Measurements from ENCODE around the gene ELMO1.
A peak's percentile ranks its signal among the peaks of the same experiment; 100 is the strongest.

The ELMO1 gene

GRCh38 chr7:37304921-37305320 is 143.7 kb downstream of the ELMO1 start:
- Histone ChIP-seq H3K9me3 (ENCODE audit: control insufficient read depth in 2 of 2, low read length in 2 of 2) (no peaks in the 10 kb centered on the region), H3K9ac (ENCODE audit: low read depth in 1 of 2, low read length in 2 of 2) (no peak overlapping the region), H3K27me3 (ENCODE audit: control insufficient read depth in 2 of 2, insufficient read depth in 2 of 2, low read length in 2 of 2) (no peaks in the 10 kb centered on the region), H3K4me1 (ENCODE audit: control insufficient read depth in 2 of 2, insufficient read depth in 2 of 2, low read length in 2 of 2) (peaks cover 0 to under 1% of the 10 kb centered on the region in 2 donors), H3K36me3 (ENCODE audit: control insufficient read depth in 2 of 2, insufficient read depth in 2 of 2, low read length in 2 of 2) (peaks cover 0 to 3% of the 10 kb centered on the region in 2 donors), H3K27ac (ENCODE audit: low read depth in 2 of 2, low read length in 2 of 2) (no peak overlapping the region), H3K4me3 (ENCODE audit: low read length in 2 of 2) (no peak overlapping the region)

- H3K27ac ChIP-seq (ENCODE audit: low read depth in 2 of 2, low read length in 2 of 2): no peak overlapping the region
- no peak overlapping the region for H3K9ac ChIP-seq (ENCODE audit: low read depth in 1 of 2, low read length in 2 of 2)
- no peak overlapping the region for H3K4me3 ChIP-seq (ENCODE audit: low read length in 2 of 2)
- peaks cover 0 to 3% of the 10 kb centered on the region in 2 donors for H3K36me3 ChIP-seq (ENCODE audit: control insufficient read depth in 2 of 2, insufficient read depth in 2 of 2, low read length in 2 of 2)
- H3K27me3 ChIP-seq (ENCODE audit: control insufficient read depth in 2 of 2, insufficient read depth in 2 of 2, low read length in 2 of 2): no peaks in the 10 kb centered on the region
- no peaks in the 10 kb centered on the region for H3K4me1 ChIP-seq (ENCODE audit: control insufficient read depth in 2 of 2, insufficient read depth in 2 of 2, low read length in 2 of 2)
- H3K9me3 ChIP-seq (ENCODE audit: control insufficient read depth in 2 of 2, low read length in 2 of 2): no peaks in the 10 kb centered on the region
These were observed 151.1 kb downstream of the ELMO1 start for GRCh38 chr7:37297546-37297945.

- H3K4me3 ChIP-seq (ENCODE audit: low read length in 2 of 2): no peak overlapping the region
- H3K4me1 ChIP-seq (ENCODE audit: control insufficient read depth in 2 of 2, insufficient read depth in 2 of 2, low read length in 2 of 2): no peaks in the 10 kb centered on the region
- H3K27ac ChIP-seq (ENCODE audit: low read depth in 2 of 2, low read length in 2 of 2): no peak overlapping the region
- no peaks in the 10 kb centered on the region for H3K27me3 ChIP-seq (ENCODE audit: control insufficient read depth in 2 of 2, insufficient read depth in 2 of 2, low read length in 2 of 2)
- no peak overlapping the region for H3K9ac ChIP-seq (ENCODE audit: low read depth in 1 of 2, low read length in 2 of 2)
- no peaks in the 10 kb centered on the region for H3K9me3 ChIP-seq (ENCODE audit: control insufficient read depth in 2 of 2, low read length in 2 of 2)
- no peaks in the 10 kb centered on the region for H3K36me3 ChIP-seq (ENCODE audit: control insufficient read depth in 2 of 2, insufficient read depth in 2 of 2, low read length in 2 of 2)
These were observed 153.3 kb downstream of the ELMO1 start for GRCh38 chr7:37295401-37295800.

GRCh38 chr7:37290731-37291130 is 157.9 kb downstream of the ELMO1 start:
- no peaks in the 10 kb centered on the region for H3K27me3 ChIP-seq (ENCODE audit: control insufficient read depth in 2 of 2, insufficient read depth in 2 of 2, low read length in 2 of 2)
- H3K27ac ChIP-seq (ENCODE audit: low read depth in 2 of 2, low read length in 2 of 2): no peak overlapping the region
- H3K36me3 ChIP-seq (ENCODE audit: control insufficient read depth in 2 of 2, insufficient read depth in 2 of 2, low read length in 2 of 2): no peaks in the 10 kb centered on the region
- H3K9ac ChIP-seq (ENCODE audit: low read depth in 1 of 2, low read length in 2 of 2): no peak overlapping the region
- no peaks in the 10 kb centered on the region for H3K9me3 ChIP-seq (ENCODE audit: control insufficient read depth in 2 of 2, low read length in 2 of 2)
- peaks cover 5 to 8% of the 10 kb centered on the region in 2 donors for H3K4me1 ChIP-seq (ENCODE audit: control insufficient read depth in 2 of 2, insufficient read depth in 2 of 2, low read length in 2 of 2)
- H3K4me3 ChIP-seq (ENCODE audit: low read length in 2 of 2): no peak overlapping the region

GRCh38 chr7:37289781-37290180 is 158.9 kb downstream of the ELMO1 start:
- H3K9me3 ChIP-seq (ENCODE audit: control insufficient read depth in 2 of 2, low read length in 2 of 2): no peaks in the 10 kb centered on the region
- no peak overlapping the region for H3K4me3 ChIP-seq (ENCODE audit: low read length in 2 of 2)
- H3K27ac ChIP-seq (ENCODE audit: low read depth in 2 of 2, low read length in 2 of 2): no peak overlapping the region
- H3K4me1 ChIP-seq (ENCODE audit: control insufficient read depth in 2 of 2, insufficient read depth in 2 of 2, low read length in 2 of 2): peaks cover 8 to 14% of the 10 kb centered on the region in 2 donors
- H3K9ac ChIP-seq (ENCODE audit: low read depth in 1 of 2, low read length in 2 of 2): no peak overlapping the region
- H3K36me3 ChIP-seq (ENCODE audit: control insufficient read depth in 2 of 2, insufficient read depth in 2 of 2, low read length in 2 of 2): no peaks in the 10 kb centered on the region
- H3K27me3 ChIP-seq (ENCODE audit: control insufficient read depth in 2 of 2, insufficient read depth in 2 of 2, low read length in 2 of 2): no peaks in the 10 kb centered on the region

GRCh38 chr7:37289367-37289766 is 159.3 kb downstream of the ELMO1 start:
- Histone ChIP-seq H3K4me3 (ENCODE audit: low read length in 2 of 2) (no peak overlapping the region), H3K27me3 (ENCODE audit: control insufficient read depth in 2 of 2, insufficient read depth in 2 of 2, low read length in 2 of 2) (no peaks in the 10 kb centered on the region), H3K4me1 (ENCODE audit: control insufficient read depth in 2 of 2, insufficient read depth in 2 of 2, low read length in 2 of 2) (peaks cover 8 to 15% of the 10 kb centered on the region in 2 donors), H3K36me3 (ENCODE audit: control insufficient read depth in 2 of 2, insufficient read depth in 2 of 2, low read length in 2 of 2) (no peaks in the 10 kb centered on the region), H3K27ac (ENCODE audit: low read depth in 2 of 2, low read length in 2 of 2) (no peak overlapping the region), H3K9me3 (ENCODE audit: control insufficient read depth in 2 of 2, low read length in 2 of 2) (no peaks in the 10 kb centered on the region), H3K9ac (ENCODE audit: low read depth in 1 of 2, low read length in 2 of 2) (no peak overlapping the region)

- no peak overlapping the region for H3K27ac ChIP-seq (ENCODE audit: low read depth in 2 of 2, low read length in 2 of 2)
- no peaks in the 10 kb centered on the region for H3K36me3 ChIP-seq (ENCODE audit: control insufficient read depth in 2 of 2, insufficient read depth in 2 of 2, low read length in 2 of 2)
- H3K4me3 ChIP-seq (ENCODE audit: low read length in 2 of 2): no peak overlapping the region
- H3K27me3 ChIP-seq (ENCODE audit: control insufficient read depth in 2 of 2, insufficient read depth in 2 of 2, low read length in 2 of 2): no peaks in the 10 kb centered on the region
- no peak overlapping the region for H3K9ac ChIP-seq (ENCODE audit: low read depth in 1 of 2, low read length in 2 of 2)
- H3K9me3 ChIP-seq (ENCODE audit: control insufficient read depth in 2 of 2, low read length in 2 of 2): no peaks in the 10 kb centered on the region
- H3K4me1 ChIP-seq (ENCODE audit: control insufficient read depth in 2 of 2, insufficient read depth in 2 of 2, low read length in 2 of 2): peaks cover 8 to 20% of the 10 kb centered on the region in 2 donors
These were observed 161.4 kb downstream of the ELMO1 start for GRCh38 chr7:37287131-37287855.

- H3K27ac ChIP-seq (ENCODE audit: low read depth in 2 of 2, low read length in 2 of 2): peak overlapping the region in 1 of 2 donors; percentile 32
These were observed 162.2 kb downstream of the ELMO1 start for GRCh38 chr7:37286454-37286832.

GRCh38 chr7:37285706-37286453 is 162.8 kb downstream of the ELMO1 start:
- Histone ChIP-seq H3K9ac (ENCODE audit: low read depth in 1 of 2, low read length in 2 of 2) (no peak overlapping the region), H3K27ac (ENCODE audit: low read depth in 2 of 2, low read length in 2 of 2) (peak overlapping the region in 1 of 2 donors; percentile 32), H3K4me1 (ENCODE audit: control insufficient read depth in 2 of 2, insufficient read depth in 2 of 2, low read length in 2 of 2) (peaks cover 8 to 20% of the 10 kb centered on the region in 2 donors)

More at GRCh38 chr7:37286454-37286832, 162.2 kb downstream of the ELMO1 start:
- Histone ChIP-seq H3K36me3 (ENCODE audit: control insufficient read depth in 2 of 2, insufficient read depth in 2 of 2, low read length in 2 of 2) (no peaks in the 10 kb centered on the region), H3K4me3 (ENCODE audit: low read length in 2 of 2) (no peak overlapping the region), H3K4me1 (ENCODE audit: control insufficient read depth in 2 of 2, insufficient read depth in 2 of 2, low read length in 2 of 2) (peaks cover 8 to 20% of the 10 kb centered on the region in 2 donors), H3K9me3 (ENCODE audit: control insufficient read depth in 2 of 2, low read length in 2 of 2) (no peaks in the 10 kb centered on the region), H3K9ac (ENCODE audit: low read depth in 1 of 2, low read length in 2 of 2) (no peak overlapping the region), H3K27me3 (ENCODE audit: control insufficient read depth in 2 of 2, insufficient read depth in 2 of 2, low read length in 2 of 2) (no peaks in the 10 kb centered on the region)

GRCh38 chr7:37284805-37285231 is 163.8 kb downstream of the ELMO1 start:
- H3K36me3 ChIP-seq (ENCODE audit: control insufficient read depth in 2 of 2, insufficient read depth in 2 of 2, low read length in 2 of 2): no peaks in the 10 kb centered on the region
- H3K4me3 ChIP-seq (ENCODE audit: low read length in 2 of 2): no peak overlapping the region
- no peak overlapping the region for H3K9ac ChIP-seq (ENCODE audit: low read depth in 1 of 2, low read length in 2 of 2)
- H3K27me3 ChIP-seq (ENCODE audit: control insufficient read depth in 2 of 2, insufficient read depth in 2 of 2, low read length in 2 of 2): no peaks in the 10 kb centered on the region
- no peaks in the 10 kb centered on the region for H3K9me3 ChIP-seq (ENCODE audit: control insufficient read depth in 2 of 2, low read length in 2 of 2)
- no peak overlapping the region for H3K27ac ChIP-seq (ENCODE audit: low read depth in 2 of 2, low read length in 2 of 2)
- peaks cover 8 to 20% of the 10 kb centered on the region in 2 donors for H3K4me1 ChIP-seq (ENCODE audit: control insufficient read depth in 2 of 2, insufficient read depth in 2 of 2, low read length in 2 of 2)

More at GRCh38 chr7:37285706-37286453, 162.8 kb downstream of the ELMO1 start:
- H3K27me3 ChIP-seq (ENCODE audit: control insufficient read depth in 2 of 2, insufficient read depth in 2 of 2, low read length in 2 of 2): no peaks in the 10 kb centered on the region
- no peaks in the 10 kb centered on the region for H3K36me3 ChIP-seq (ENCODE audit: control insufficient read depth in 2 of 2, insufficient read depth in 2 of 2, low read length in 2 of 2)
- no peaks in the 10 kb centered on the region for H3K9me3 ChIP-seq (ENCODE audit: control insufficient read depth in 2 of 2, low read length in 2 of 2)
- H3K4me3 ChIP-seq (ENCODE audit: low read length in 2 of 2): no peak overlapping the region

Data from mucosa of rectum (tissue), 2 donors.